GM21786 (cell line): ENCODE data around the gene SFI1.
"Not testable (repeated sequence)": the region's sequence is repeated elsewhere in the genome, so short reads cannot be mapped to it uniquely, and the experiment has no call there.

Source experiments
- ATAC-seq: cut with Tn5 transposase; IDR thresholded peaks from one replicate; pipeline ENCODE4 v1.9.1; 2021; ENCODE audit not compliant: unreplicated experiment

Gene SFI1

DNA sequence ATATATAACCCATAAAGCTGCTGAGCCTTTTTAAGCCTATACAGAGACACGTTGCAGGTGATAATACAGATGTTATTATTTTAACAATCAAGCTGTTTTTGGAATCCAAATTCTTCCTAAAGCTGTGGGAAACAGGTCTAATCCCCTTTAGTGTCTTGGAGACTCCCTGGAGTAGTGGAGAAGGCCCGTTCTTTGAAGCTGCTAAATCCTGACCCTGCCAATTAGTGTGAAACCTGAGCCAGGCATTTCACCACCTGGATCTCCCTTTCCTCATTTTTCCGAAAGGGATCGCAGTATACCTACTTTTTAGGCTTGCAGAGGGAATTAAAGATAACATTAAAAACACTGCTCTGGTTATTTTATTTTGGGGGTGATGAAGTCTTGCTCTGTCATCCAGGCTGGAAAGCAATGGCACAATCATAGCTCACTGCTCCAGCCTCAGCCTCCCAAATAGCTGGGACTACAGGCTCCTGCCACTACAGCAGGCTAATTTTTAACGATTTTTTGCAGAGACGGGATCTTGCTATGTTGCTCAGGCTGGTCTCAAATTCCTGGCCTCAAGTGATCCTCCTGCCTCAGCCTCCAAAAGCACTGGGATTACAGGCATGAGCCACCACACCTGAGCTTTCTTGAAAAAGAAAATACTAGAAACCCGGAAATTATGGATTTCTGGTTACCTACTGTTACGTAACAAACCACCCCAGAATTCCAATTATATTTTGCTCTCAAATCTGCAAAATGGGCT, 4.9 kb upstream of the SFI1 start:
- ATAC-seq: no peak

DNA sequence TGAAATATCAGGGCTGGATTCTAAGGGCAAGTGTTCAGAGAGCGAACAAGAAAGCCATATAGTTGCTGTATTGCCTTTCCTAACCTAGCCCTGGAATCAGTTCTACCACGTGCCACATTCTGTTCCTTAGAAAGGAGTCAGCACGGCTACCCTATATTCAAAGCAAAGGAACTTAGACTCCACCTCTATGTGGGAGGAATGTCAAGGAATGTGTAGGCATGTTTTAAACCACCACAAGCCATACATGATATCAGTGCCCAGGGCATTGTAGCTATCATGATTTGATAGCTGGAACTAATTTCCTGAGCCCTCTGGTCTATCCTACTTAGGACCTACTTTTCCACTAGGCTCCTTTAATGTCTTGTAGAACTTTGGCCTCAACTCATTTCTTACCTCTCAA, 4.2 kb upstream of the SFI1 start:
- no peak for ATAC-seq

DNA sequence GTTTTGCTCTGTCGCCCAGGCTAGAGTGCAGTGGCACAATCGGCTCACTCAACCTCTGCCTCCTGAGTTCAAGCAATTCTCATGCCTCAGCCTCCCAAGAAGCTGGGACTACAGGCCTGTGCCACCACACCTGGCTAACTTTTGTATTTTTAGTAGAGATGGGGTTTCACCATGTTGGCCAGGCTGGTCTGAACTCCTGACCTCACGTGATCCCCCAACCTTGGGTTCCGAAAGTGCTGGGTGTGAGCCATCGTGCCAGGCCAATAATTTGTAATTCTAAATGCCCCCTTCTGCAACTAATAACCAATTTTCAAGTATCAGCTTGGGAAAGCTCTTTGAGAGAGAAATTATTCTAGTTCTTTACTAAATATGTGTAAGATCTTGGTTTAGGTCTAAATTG, 3.0 kb upstream of the SFI1 start:
- not testable (repeated sequence) for ATAC-seq

DNA sequence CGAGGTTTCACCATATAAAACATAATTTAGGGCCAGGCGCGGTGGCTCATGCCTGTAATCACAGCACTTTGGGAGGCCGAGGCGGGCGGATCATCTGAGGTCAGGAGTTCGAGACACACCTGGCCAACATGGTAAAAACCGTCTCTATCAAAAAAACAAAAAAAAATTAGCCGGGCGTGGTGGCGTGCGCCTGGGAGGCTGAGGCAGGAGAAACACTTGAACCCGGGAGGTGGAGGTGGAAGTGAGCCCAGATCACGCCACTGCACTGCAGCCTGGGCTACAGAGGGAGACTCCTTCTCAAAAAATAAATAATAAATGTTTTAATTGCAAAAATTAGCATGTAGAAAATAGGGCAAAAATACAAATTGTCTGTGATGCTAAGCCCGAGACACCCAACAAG, 993 bp upstream of the SFI1 start:
- ATAC-seq: no peak

DNA sequence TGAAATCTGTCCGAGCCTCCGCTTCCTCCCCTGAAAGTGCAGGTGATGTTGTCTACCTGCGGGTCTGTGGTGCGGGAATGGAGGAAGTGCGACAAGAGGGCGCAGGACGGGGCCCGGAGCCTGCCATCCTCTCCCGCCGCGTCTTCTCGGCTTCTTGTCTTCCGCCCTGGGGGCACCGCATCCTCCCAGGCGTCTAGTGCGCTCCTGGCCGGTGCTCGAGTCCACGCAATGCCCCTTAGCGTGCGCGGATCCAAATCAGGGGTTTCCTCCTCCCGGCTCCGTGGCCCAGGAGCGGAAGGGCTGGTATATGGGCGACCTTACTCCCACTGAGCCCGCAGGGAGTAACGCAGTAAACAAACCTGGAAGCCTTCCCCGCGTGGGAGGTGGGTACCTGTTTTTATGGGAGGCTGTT, 405 bp downstream of the SFI1 start:
- peak; percentile 18 for ATAC-seq

DNA sequence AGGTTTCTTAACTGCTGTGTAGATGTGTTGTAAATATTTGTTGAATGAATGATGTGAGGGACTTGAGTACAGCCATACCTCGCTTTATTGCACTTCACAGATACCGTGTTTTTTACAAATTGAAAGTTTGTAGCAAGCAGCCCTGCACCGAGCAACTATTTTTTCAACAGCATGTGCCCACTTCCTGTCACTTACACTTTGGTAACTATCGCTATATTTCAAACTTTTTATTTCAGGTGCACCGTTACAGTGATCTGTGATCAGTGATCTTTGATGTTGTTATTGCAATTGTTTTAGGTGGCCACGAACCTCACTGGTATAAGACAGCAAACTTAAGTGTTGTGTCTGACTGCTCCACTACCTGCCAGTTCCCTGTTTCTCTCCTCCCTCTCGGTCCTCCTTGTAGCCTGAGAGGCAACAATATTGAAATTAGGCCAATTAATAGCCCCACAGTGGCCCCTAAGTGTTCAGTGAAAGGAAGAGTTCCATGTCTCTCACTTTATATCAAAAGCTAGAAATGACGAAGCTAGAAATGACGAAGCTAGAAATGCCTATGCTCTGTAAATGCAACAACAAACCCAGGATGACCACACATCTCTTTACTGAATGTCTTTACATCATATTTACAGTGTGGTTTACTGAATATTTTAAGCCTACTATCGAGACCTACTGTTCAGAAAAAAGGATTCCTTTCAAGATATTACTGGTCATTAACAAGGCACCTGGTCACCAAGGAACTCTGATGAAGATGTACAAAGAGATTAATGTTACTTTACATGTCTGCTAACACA, 1.0 kb downstream of the SFI1 start:
- ATAC-seq: no peak

DNA sequence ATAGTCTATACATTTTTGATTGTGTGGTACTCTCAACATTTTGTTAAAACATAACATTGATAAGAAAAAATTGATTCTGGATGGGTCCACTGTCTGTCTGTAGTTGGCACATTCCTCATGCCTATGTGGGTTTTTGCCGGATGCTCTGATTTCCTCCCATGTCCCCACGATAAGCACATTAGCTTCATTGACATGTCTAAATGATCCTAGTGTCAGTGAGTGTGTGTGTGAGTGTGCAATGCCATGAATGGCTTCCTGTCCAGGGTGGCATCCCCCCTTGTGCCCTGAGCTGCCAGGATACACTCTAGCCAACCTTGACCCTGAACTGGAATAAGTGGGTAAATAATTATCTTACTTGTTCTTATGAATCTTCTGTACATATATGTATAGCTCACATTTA, 5.4 kb downstream of the SFI1 start:
- no peak for ATAC-seq

DNA sequence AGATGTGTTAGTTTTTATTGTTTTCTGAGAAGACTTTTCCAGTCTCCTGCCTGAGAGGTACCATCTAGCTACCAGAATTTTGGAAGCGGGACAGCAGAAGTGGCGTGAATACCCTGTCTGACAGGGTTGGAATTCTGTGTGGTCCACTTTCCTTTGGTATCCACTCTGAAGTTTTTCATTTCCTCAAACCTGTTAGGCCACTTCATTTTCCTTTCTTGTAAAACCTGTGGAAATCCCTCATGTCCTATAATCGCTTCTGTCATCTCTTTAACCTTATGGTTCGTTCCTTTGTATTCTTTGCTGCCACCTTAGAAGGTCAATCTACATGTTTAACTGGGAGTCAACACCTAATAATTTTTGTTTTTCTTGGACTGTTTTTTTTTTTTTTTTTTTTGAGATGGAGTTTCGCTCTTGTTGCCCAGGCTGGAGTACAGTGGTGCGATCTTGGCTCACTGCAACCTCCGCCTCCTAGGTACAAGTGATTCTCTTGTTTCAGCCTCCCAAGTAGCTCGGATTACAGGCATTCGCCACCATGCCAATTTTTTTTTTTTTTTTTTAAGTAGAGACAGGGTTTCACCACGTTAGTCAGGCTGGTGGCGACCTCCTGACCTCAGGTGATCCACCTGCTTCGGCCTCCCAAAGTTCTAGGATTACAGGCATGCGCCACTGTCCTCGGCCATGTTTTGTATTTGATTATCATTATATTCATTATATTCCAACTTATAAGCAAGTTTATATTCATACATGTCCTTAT, 7.1 kb downstream of the SFI1 start:
- no peak for ATAC-seq

DNA sequence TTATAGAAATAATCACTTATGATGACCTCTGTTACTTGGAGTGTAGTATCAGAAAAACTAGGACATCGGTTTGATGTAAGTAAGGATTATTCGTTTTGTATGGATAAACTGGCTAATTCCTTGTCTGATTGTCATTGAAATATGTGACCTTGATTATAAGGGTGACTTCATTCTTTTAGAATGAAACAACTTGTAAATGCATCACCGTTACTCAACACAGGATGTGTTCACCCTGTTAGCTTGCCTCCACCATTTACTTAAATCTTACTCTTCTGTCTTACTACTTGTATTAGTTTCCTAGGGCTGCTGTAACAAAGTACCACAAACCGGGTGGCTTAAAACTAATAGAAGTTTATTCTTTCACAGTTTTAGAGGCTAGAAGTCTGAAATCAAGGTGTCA, 7.9 kb downstream of the SFI1 start:
- ATAC-seq: no peak

DNA sequence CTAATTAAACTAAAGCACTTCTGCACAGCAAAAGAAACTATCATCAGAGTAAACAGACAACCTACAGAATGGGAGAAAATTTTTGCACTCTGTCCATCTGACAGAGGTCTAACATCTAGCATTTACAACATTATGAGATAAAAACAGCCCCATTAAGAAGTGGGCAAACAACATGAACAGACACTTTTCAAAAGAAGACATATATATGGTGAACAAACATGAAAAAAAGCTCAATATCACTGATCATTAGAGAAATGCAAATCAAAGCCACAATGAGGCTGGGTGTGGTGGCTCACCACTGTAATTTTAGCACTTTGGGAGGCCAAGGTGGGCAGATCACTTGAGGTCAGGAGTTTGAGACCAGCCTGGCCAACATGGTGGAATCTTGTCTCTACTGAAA, 11.2 kb downstream of the SFI1 start:
- ATAC-seq: not testable (repeated sequence)

DNA sequence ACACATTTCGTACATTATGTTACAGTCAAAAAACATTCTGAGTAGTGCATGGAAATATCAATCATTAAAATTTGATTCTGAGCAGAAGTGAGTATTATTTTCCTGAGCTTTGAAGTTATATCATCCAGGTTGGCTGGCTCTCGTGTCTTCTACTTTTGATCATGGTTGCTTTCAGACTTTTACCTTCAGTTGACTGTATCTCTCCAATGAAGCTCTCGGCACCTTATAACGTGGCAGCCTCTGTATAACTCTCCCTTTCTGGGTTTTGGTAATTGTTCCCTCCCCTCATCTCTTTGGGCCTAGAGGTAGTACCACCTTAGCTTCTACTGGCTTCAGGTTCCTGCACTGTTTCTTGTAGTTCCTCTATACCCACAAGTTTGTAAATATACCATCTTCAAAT, 12.2 kb downstream of the SFI1 start:
- ATAC-seq: no peak

DNA sequence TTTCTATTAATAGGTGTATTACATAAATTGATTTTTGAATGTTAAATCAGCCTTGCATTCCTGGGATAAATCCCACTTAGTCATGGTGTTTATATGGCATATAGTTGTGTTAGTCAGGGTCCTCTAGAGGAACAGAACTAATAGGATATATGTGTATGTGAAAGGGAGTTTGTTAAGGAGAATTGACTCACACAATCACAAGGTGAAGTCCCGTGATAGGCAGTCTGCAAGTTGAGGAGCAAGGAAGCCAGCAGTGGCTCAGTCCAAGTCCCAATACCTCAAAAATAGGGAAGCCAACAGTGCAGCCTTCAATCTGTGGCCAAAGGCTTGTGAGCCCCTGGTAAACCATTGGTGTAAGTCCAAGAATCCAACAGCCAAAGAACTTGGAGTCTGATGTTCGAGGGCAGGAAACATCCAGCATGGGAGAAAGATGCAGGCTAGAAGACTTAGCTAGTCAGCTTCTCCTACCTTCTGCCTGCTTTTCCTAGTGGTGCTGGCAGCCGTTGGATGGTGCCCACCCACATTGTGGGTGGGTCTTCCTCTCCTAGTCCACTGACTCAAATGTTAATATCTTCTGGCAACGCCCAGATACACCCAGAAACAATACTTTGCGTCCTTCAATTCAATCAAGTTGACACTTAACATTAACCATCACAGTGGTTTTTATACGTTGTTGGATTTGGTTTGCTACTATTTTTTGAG, 12.9 kb downstream of the SFI1 start:
- ATAC-seq: no peak

DNA sequence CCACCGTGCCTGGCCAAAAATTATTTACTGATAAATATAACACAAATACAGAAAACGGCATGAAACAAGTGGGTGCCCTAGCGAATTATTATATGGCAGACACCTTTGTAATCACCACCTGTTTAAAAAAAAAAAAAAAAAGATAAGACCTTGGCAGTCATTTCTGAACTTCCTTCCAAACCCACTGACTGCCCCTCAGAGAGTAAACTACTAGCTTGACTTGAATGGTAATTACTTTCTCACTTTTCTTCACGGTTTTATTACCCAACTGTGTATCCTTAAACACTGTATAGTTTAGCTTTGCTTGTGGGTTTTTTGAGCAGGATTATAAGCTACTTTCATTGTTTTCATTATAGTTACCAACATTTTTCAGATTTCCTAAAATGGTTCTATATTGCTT, 23.7 kb downstream of the SFI1 start:
- no peak for ATAC-seq

DNA sequence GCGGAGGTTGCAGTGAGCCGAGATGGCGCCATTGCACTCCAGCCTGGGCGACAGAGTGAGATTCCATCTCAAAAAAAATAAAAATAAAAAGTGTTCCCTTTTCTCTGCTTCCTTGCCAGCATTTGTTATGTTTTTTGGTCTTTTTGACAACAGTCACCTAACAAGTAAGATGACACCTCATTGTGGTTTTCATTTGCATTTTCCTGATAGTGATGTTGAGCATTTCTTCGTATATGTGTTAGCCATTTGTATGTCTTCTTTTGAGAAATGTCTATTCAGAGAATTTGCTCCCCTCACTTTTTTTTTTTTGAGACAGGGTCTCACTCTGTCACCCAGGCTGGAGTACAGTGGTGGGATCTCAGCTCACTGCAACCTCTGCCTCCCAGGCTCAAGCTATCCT, 27.8 kb downstream of the SFI1 start:
- not testable (repeated sequence) for ATAC-seq

DNA sequence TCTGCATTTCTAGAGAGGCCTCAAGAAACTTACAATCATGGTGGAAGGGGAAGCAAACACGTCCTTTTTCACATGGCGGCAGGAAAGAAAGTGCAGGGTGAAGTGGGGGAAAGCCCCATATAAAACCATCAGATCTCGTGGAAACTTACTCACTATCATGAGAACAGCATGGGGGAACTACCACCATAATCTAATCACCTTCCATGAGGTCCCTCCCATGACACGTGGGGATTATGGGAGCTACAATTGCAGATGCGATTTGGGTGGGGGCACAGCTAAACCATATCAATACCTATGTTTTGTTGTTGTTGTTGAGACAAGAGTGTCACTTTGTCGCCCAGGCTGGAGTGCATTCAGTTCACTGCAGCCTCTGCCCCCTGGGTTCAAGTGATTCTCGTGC, 29.9 kb downstream of the SFI1 start:
- no peak for ATAC-seq

DNA sequence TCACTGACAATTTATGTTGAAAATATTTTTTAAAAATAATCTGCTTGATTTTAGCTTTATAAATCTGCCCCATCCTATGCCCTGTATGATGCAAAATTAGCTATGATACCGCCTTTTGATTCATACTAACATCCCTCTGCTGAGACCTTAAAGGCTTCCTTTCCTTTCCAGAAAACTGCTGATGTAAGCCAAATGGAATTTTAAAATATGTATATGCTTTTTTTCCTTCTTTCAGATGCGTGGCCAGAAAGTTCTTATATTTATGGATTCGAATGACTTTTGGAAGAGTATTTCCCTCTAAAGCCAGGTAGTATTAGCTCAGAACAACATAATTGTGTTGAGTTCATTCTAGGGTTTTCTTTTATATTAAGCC, 34.5 kb downstream of the SFI1 start:
- ATAC-seq: no peak

DNA sequence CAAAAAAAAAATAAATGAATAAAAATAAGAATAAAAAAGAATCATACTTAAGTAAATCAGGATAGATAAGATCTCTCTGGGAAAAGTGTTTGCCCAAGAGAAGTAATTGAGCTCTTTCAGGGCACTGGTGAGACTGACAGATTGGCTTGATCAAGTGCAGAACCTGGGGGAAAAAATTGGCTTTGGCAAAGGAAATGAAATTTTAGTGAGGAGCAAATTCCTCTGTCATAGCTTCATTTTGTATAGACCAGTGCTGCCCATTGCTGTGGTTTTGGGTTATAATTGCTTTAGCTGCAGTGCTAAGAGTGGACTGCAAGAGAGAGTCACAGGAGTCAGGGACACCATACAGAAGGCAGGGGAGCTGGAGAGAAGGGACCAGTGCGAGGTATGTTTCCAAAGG, 35.7 kb downstream of the SFI1 start:
- ATAC-seq: no peak

DNA sequence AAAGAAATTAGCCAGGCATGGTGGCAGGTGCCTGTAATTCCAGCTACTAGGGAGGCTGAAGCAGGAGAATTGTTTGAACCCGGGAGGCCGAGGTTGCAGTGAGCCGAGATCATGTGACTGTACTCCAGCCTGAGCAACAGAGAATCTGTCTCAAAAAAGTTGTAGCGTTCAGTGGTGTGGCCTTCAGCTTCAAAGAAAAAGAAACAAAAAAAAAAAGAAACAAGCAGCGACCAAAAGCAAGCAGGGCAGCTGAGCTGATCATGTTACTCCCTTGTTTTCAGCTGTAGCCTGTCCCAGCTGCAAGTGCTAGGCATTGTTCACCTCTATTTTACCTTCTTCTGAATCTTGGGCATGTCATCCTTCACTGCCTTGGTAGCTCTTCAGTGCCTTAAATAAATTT, 37.0 kb downstream of the SFI1 start:
- ATAC-seq: no peak

DNA sequence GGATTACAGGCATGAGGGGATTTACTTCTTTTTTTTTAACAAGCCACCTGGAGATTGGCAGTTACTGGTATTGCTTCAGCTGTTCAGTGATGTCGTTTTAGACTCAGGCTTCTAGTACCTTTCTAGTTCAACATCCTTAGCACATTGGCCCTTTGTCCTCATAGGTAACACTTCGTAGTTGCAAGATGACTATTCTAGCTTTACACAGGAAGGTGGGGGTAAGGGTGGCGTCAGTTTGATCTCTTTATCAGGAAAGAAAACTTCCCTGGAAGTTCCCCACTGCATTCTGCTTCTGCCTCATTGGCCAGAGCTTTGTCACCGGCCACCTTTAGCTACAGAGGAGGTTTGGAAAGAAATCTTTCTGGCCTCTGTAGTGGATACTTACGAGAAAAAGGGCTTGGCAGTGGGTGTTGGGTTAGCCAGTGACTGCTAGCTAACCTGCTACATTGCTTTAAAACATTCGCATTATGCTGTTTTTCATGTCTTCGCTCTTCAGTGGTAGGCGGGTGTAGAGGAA, 40.7 kb downstream of the SFI1 start:
- ATAC-seq: no peak

DNA sequence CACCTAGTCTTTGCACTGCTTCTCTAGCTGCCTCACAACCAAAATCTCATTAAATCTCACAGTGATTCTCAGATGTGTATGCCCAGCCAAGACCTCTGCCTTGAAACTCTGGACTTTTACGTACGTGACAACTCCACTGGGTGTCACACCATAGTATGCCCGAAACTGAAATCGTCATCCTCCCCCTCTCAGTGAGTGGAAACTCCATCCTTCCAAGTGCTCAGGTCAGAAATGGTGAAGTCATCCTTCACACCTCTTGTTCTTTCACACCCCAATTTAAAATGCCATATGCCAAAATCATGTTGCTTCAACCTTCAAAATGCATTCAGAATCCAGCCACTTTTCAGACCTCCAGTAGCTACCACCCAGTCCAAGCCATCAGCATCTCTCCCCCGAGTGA, 42.5 kb downstream of the SFI1 start:
- ATAC-seq: no peak

DNA sequence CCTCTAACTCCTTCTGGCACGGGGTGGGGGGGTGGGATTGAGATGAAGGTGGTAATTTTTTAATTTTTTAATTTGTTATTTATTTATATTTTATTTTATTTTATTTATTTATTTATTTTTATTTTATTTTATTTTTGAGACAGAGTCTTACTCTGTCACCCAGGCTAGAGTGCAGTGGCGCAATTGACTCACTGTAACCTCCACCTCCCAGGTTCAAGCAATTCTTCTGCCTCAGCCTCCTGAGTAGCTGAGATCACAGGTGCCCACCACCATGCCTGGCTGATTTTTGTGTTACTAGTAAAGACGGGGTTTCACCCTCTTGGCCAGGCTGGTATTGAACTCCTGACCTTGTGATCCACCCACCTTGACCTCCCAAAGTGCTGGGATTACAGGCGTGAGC, 43.8 kb downstream of the SFI1 start:
- ATAC-seq: not testable (repeated sequence)
